K562 (cell line): ENCODE measurements around the gene FAM161A. TPM values are rescaled to one million over a fixed set of nuclear protein-coding genes. Genes with fewer than 3 reads are reported as not detected.

Experiments used
- ATAC-seq: fragments of 200-7000 bp; cut with Tn5 transposase; 3 replicates; pipeline ENCODE4 v1.9.1; 2020; ENCODE audit warnings: moderate library complexity
- BruUV-seq: library from RNA; stranded (reverse); fragments of 400-500 nt; replicated peaks from 2 replicates; lab custom pipeline; 2021; lab: Mats Ljungman, UMichigan
- CTCF ChIA-PET: fragments of 300-600 bp; formaldehyde crosslinking; extraction: SDS; loops from one replicate; lab custom pipeline; 2021; ENCODE audit warnings: low intra/inter-chr PET ratio; lab: Yijun Ruan, JAX
- POLR2A ChIA-PET: fragments of 300-600, 350-650 bp; sonication (Branson Sonifier 250); formaldehyde crosslinking; extraction: SDS; loops from one replicate; lab custom pipeline; 2021; ENCODE audit warnings: antibody characterized with exemption, inconsistent platforms; lab: Yijun Ruan, JAX
- DNase-seq, 4 experiments: peaks; one replicate each; pipeline versions ENCODE4 v3.0.0 to v3.0.0-alpha.2; 2011 to 2018; ENCODE audit warnings: low spot score in 3 of 4, mixed read lengths in 3 of 4; ENCODE audit errors: extremely low read depth in 1 of 4
- FAIRE-seq: peaks from 2 replicates; lab custom pipeline; 2011; peaks lifted over from hg19 to GRCh38; lab: Jason Lieb, UNC
- H2AFZ ChIP-seq: 2 replicates; pipeline ENCODE4 v1.6.0; 2011; ENCODE audit warnings: low read depth, low read length, control low read depth, inconsistent platforms
- H3K27ac ChIP-seq: fragments of 200-600 bp; 3 replicates; pipeline ENCODE4 v1.8.0; 2011; ENCODE audit warnings: low read depth, mild to moderate bottlenecking, control low read depth, inconsistent platforms, low read length, moderate library complexity, mixed read lengths; ENCODE audit errors: extremely low read depth
- H3K27me3 ChIP-seq, 2 experiments: fragments of 300-600 bp in 1 of 2; 2 replicates in 1 of 2; 3 replicates in 1 of 2; pipeline versions ENCODE4 v1.6.0 to v1.8.0; 2011; ENCODE audit warnings: inconsistent platforms in 2 of 2, low read length in 2 of 2, mild to moderate bottlenecking in 1 of 2, mixed read lengths in 1 of 2, moderate library complexity in 1 of 2; ENCODE audit not compliant: control insufficient read depth in 2 of 2, insufficient read depth in 2 of 2
- H3K36me3 ChIP-seq: fragments of 300-600 bp; 3 replicates; pipeline ENCODE4 v1.8.0; 2011; ENCODE audit warnings: mild to moderate bottlenecking, low read length, inconsistent platforms; ENCODE audit not compliant: control insufficient read depth, insufficient read depth
- H3K4me1 ChIP-seq, 2 experiments: fragments of 200-600 bp in 1 of 2; replicated peaks in 1 of 2; 2 replicates in 1 of 2; 3 replicates in 1 of 2; pipeline versions ENCODE4 v1.5.1 to v1.8.0; 2011; ENCODE audit warnings: inconsistent platforms in 2 of 2, low read length in 2 of 2, mild to moderate bottlenecking in 1 of 2, mixed read lengths in 1 of 2, moderate library complexity in 1 of 2; ENCODE audit not compliant: control insufficient read depth in 2 of 2, insufficient read depth in 2 of 2
- H3K4me2 ChIP-seq: 2 replicates; pipeline ENCODE4 v1.6.1; 2011; ENCODE audit warnings: low read length, control low read depth, inconsistent platforms, mixed read lengths; ENCODE audit not compliant: insufficient read depth
- H3K4me3 ChIP-seq: fragments of 200-600 bp; sonication (generic), shearing (Covaris generic); 2 replicates; pipeline ENCODE4 v1.5.1; 2016; ENCODE audit warnings: control low read depth, inconsistent platforms
- H3K79me2 ChIP-seq: fragments of 200-600 bp; 3 replicates; pipeline ENCODE4 v1.8.0; 2011; ENCODE audit warnings: low read length, inconsistent platforms; ENCODE audit not compliant: control insufficient read depth, insufficient read depth
- H3K9ac ChIP-seq, 2 experiments: 2 replicates each; pipeline versions ENCODE4 v1.6.0 to v1.6.1; 2011; ENCODE audit warnings: low read depth in 2 of 2, low read length in 2 of 2, control low read depth in 1 of 2, inconsistent platforms in 1 of 2, mild to moderate bottlenecking in 1 of 2, mixed read lengths in 1 of 2; ENCODE audit not compliant: insufficient read depth in 1 of 2
- H3K9me1 ChIP-seq: one replicate; pipeline ENCODE4 v1.6.0; 2011; ENCODE audit warnings: inconsistent platforms, mild to moderate bottlenecking, low read length, moderate library complexity; ENCODE audit not compliant: control insufficient read depth, insufficient read depth
- H3K9me3 ChIP-seq: replicated peaks from 2 replicates; pipeline ENCODE4 v1.5.1; 2011; ENCODE audit warnings: low read depth, low read length, inconsistent platforms; ENCODE audit not compliant: control insufficient read depth, insufficient read depth
- H4K20me1 ChIP-seq: replicated peaks from 2 replicates; pipeline ENCODE4 v1.6.1; 2011; ENCODE audit warnings: low read length, inconsistent platforms, mixed read lengths; ENCODE audit not compliant: control insufficient read depth, insufficient read depth
- BHLHE40 ChIP-seq: IDR thresholded peaks from 2 replicates; pipeline ENCODE4 v1.6.1; 2011; ENCODE audit warnings: low read length, improper control_type of control experiment
- FOXP1 ChIP-seq: sonication (generic); formaldehyde crosslinking; IDR thresholded peaks from 2 replicates; pipeline ENCODE4 v1.8.0; 2022; ENCODE audit warnings: mild to moderate bottlenecking, missing genetic modification reagents
- HMGN3 ChIP-seq: IDR thresholded peaks from 2 replicates; pipeline ENCODE4 v1.6.1; 2011; ENCODE audit warnings: borderline replicate concordance, low read depth, mild to moderate bottlenecking, mixed read lengths, low read length; ENCODE audit not compliant: insufficient read length; ENCODE audit errors: extremely low read depth
- KDM1A ChIP-seq, 2 experiments: fragments of 450-650 bp; IDR thresholded peaks; 2 replicates each; pipeline ENCODE4 v1.6.1; 2016; ENCODE audit warnings: mild to moderate bottlenecking in 2 of 2
- LARP7 ChIP-seq: fragments of 450-650 bp; IDR thresholded peaks from 2 replicates; pipeline ENCODE4 v1.6.1; 2016
- RAD51 ChIP-seq: fragments of 450-650 bp; IDR thresholded peaks from 2 replicates; pipeline ENCODE4 v1.7.1; 2016; ENCODE audit warnings: low read depth, mild to moderate bottlenecking, borderline replicate concordance
- RCOR1 ChIP-seq, 2 experiments: IDR thresholded peaks; 2 replicates each; pipeline ENCODE4 v1.6.1; 2012; ENCODE audit warnings: low read depth in 2 of 2, low read length in 2 of 2, borderline replicate concordance in 1 of 2, improper control_type of control experiment in 1 of 2
- SRSF9 ChIP-seq: fragments of 200-400 bp; formaldehyde crosslinking; IDR thresholded peaks from 2 replicates; pipeline ENCODE4 v1.6.1; 2017; ENCODE audit warnings: low read depth, low read length, borderline replicate concordance
- USF1 ChIP-seq: sonication (generic); formaldehyde crosslinking; IDR thresholded peaks from 2 replicates; pipeline ENCODE4 v1.9.0; 2022; ENCODE audit warnings: mild to moderate bottlenecking, missing genetic modification reagents
- ZNF197 ChIP-seq: fragments of 200-800 bp; sonication (Bioruptor generic); IDR thresholded peaks from 2 replicates; pipeline ENCODE4 v1.6.1; 2016; ENCODE audit warnings: low read depth, missing genetic modification characterization, missing compliant biosample characterization
- WGBS: fragments of 100-300 bp; shearing (Covaris generic); methylation state at CpG from one replicate; pipeline ENCODE4 v1.1.6; 2016; ENCODE audit warnings: low coverage, mixed read lengths; ENCODE audit not compliant: insufficient coverage; ENCODE audit errors: missing lambda C conversion rate; 5-methylcytosine and 5-hydroxymethylcytosine counted together
- in situ Hi-C: fragments of 300-500 bp; cut with MboI; formaldehyde crosslinking; loops from 4 replicates; pipeline ENCODE4 v1.15.0; 2018; ENCODE audit warnings: inconsistent platforms, mixed read lengths
- intact Hi-C: fragments of 100-400 bp; cut with micrococcal nuclease; formaldehyde crosslinking; loops from 2 replicates; pipeline ENCODE4 v1.14.2; 2022
- polyA plus RNA-seq, 8 experiments: library from polyadenylated mRNA; depleted of rRNA in 4 of 8; stranded (reverse) in 5 of 8; unstranded in 3 of 8; fragments of >200 nt; fragmentation: Nextera tagmentation in 2 of 8; fragmentation: Illumina TruSeq in 1 of 8; extraction: Ambion mirVana in 2 of 8; extraction: Trizol in 1 of 8; gene quantifications; 2 replicates each; pipeline versions ENCODE4 v1.2.1 to v1.2.3, GENCODE V29; 2011 to 2014; ENCODE audit warnings: inconsistent platforms in 1 of 8, missing spikeins in 1 of 8
- total RNA-seq, 7 experiments: library from RNA; depleted of rRNA in 6 of 7; stranded (reverse); fragments of >200 nt in 6 of 7; fragmentation: Illumina TruSeq in 2 of 7; extraction: Trizol in 2 of 7; gene quantifications; 2 replicates each; pipeline versions ENCODE4 v1.2.1 to v1.2.3, GENCODE V29; 2011 to 2021; ENCODE audit warnings: low replicate concordance in 1 of 7
- TF ChIP-seq, protein P1 (sequence below): sonication (generic); formaldehyde crosslinking; IDR thresholded peaks from 2 replicates; pipeline ENCODE4 v1.5.0; 2020; ENCODE audit warnings: missing genetic modification reagents
- TF ChIP-seq, protein P2 (sequence below): fragments of 450-650 bp; formaldehyde crosslinking; IDR thresholded peaks from 2 replicates; pipeline ENCODE4 v1.4.0; 2020; ENCODE audit warnings: mild to moderate bottlenecking, mixed read lengths

Gene FAM161A
- total and polyA plus RNA-seq, 9 of the 15 experiments (the other 6 are each of a cell fraction or from before 2014, with no cell fraction given), result 0.27 to 1.4 (median 0.80) TPM

DNA sequence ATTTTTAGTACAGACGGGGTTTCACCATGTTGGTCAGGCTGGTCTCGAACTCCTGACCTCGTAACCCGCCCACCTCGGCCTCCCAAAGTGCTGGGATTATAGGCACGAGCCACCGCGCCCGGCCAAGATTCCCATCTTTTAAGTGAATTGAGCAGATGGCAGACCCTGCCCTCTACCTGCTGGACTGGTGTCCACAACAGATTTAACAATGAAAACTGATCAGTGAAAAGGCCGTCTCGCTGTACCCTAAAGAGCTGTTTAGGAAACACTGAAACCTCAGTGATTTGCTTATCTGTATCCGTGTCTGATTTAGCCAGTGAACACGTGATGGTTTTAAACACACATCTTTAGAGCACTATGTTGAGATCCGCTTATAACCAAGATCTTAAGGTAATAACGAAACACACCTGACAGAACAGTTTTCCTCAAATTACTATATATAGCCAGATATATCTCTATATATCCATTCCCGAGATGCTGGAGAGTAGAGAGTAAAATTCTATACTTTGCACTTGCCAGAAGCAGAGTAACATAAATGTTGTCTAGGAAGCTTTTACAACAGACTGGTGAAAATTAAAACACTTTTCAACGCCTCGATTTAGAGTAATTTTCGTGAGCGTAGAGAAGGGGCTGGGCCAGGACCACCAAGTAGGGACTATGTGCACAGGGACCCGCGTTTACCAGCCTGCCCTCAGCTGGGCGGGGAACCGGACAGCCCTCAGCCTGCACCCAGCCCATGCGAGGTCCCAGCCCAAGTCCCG is 594 bp downstream of the FAM161A start:
- no TSS peak for BruUV-seq

More for the DNA sequence above, 594 bp downstream of the FAM161A start:
- no peak for TF ChIP-seq ZNF197 (CRISPR knock-in tag)
- no peak for TF ChIP-seq LARP7
- peak; percentile 49; the same call in 1 of the 2 replicates for TF ChIP-seq RAD51
- TF ChIP-seq BHLHE40, result peak; percentile 22; the same call in 1 of the 2 replicates
- TF ChIP-seq RCOR1 (IDR thresholded peaks at IDR 0.05; ENCODE audit: borderline replicate concordance in 1 of 2, low read depth in 2 of 2, low read length in 2 of 2), result peak in 1 of 2 experiments; percentile 71; a peak in 1 of 4 replicates
- peak; percentile 45 for TF ChIP-seq HMGN3
- TF ChIP-seq USF1, result peak; percentile 59
- TF ChIP-seq FOXP1 (CRISPR knock-in tag), result 0 out of 2 replicates have a peak, but pooled peaks have one; percentile 37
- no peak for TF ChIP-seq SRSF9
- TF ChIP-seq, protein P1, sequence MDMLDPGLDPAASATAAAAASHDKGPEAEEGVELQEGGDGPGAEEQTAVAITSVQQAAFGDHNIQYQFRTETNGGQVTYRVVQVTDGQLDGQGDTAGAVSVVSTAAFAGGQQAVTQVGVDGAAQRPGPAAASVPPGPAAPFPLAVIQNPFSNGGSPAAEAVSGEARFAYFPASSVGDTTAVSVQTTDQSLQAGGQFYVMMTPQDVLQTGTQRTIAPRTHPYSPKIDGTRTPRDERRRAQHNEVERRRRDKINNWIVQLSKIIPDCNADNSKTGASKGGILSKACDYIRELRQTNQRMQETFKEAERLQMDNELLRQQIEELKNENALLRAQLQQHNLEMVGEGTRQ (CRISPR knock-in tag), result peak; percentile 68
- TF ChIP-seq, protein P2, sequence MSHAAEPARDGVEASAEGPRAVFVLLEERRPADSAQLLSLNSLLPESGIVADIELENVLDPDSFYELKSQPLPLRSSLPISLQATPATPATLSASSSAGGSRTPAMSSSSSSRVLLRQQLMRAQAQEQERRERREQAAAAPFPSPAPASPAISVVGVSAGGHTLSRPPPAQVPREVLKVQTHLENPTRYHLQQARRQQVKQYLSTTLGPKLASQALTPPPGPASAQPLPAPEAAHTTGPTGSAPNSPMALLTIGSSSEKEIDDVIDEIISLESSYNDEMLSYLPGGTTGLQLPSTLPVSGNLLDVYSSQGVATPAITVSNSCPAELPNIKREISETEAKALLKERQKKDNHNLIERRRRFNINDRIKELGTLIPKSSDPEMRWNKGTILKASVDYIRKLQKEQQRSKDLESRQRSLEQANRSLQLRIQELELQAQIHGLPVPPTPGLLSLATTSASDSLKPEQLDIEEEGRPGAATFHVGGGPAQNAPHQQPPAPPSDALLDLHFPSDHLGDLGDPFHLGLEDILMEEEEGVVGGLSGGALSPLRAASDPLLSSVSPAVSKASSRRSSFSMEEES (CRISPR knock-in tag), result peak; percentile 15; the same call in 1 of the 2 replicates
- TF ChIP-seq KDM1A (IDR thresholded peaks at IDR 0.05), result peak; percentile 69 to 74
- TF ChIP-seq, all 486 proteins: peak for 9
- FAIRE-seq (peak; percentile 81), ATAC-seq (peak; percentile 85), DNase-seq (peak; percentile 12 to 51 (median 50))
- H3K9me1 ChIP-seq, result peaks cover 4% of the 10 kb centered on the region
- ChIA-PET CTCF (no interaction called here), POLR2A (interaction anchor here (0.6 to 1.7 kb wide), 4 partner anchors 14 to 152 kb away, joined by 3 to 6 read pairs (median 5); no protein-coding TSS in a partner anchor)
- no peaks in the 10 kb centered on the region for H3K79me2 ChIP-seq
- peak overlapping the region; percentile 80 for H3K4me3 ChIP-seq
- intact Hi-C loops (no loop called here), in situ Hi-C loops (no loop called here)
- peaks cover 0 to 14% of the 10 kb centered on the region in 2 experiments; a peak in 3 of 5 replicates for H3K4me1 ChIP-seq
- H3K4me2 ChIP-seq, result peak overlapping the region; percentile 96
- H4K20me1 ChIP-seq, result no peaks in the 10 kb centered on the region
- H3K27ac ChIP-seq, result no peak overlapping the region
- H3K36me3 ChIP-seq, result no peaks in the 10 kb centered on the region
- H3K9me3 ChIP-seq, result no peaks in the 10 kb centered on the region
- 3% methylated on average over 23 of the region's 26 CpGs for WGBS
- peak overlapping the region; percentile 69 to 93; a peak in 3 of 4 replicates for H3K9ac ChIP-seq
- H3K27me3 ChIP-seq, result peaks cover 0 to 2% of the 10 kb centered on the region in 2 experiments; a peak in 1 of 5 replicates
- peak overlapping the region; percentile 100 for H2AFZ ChIP-seq
